Esophagus muscularis mucosa (tissue), 3 donors: ENCODE measurements around the gene FAM72D.
"Not testable (repeated sequence)": the region's sequence is repeated elsewhere in the genome, so short reads cannot be mapped to it uniquely, and the experiment has no call there.

ENCODE experiments used
- POLR2A ChIP-seq: fragments of 450-650 bp; IDR thresholded peaks from one replicate; pipeline ENCODE4 v1.6.1; 2017; ENCODE audit warnings: antibody characterized with exemption, moderate library complexity, mild to moderate bottlenecking, low read depth
- TF ChIP-seq, protein P1 (sequence below), 3 experiments: fragments of 200-600 bp in 2 of 3; fragments of 450-650 bp in 1 of 3; sonication (generic) in 2 of 3; IDR thresholded peaks; one replicate each; pipeline ENCODE4 v1.5.1; 2017 to 2019; ENCODE audit warnings: antibody characterized with exemption in 3 of 3, mild to moderate bottlenecking in 2 of 3, moderate library complexity in 1 of 3

DNA sequence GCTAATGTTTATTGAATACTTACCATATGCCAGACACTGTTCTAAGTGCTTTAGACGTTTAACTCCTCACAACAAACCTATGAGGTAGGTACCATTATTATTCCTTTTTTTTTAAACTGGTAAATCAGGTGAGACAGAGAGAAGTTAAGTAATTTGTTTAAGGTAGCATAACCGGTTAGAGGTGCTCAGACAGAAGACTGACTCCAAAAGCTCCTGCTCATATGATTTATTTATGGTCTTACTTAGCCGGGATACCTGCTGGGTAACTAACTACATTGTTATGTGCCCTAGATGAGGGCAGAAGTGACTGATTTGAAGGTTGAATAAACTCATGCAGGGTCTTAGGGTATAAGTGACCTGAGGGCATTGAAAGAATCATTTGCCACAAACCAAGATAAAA, 16.9 kb downstream of the FAM72D start:
- TF ChIP-seq POLR2A = not testable (repeated sequence)
- TF ChIP-seq, protein P1, sequence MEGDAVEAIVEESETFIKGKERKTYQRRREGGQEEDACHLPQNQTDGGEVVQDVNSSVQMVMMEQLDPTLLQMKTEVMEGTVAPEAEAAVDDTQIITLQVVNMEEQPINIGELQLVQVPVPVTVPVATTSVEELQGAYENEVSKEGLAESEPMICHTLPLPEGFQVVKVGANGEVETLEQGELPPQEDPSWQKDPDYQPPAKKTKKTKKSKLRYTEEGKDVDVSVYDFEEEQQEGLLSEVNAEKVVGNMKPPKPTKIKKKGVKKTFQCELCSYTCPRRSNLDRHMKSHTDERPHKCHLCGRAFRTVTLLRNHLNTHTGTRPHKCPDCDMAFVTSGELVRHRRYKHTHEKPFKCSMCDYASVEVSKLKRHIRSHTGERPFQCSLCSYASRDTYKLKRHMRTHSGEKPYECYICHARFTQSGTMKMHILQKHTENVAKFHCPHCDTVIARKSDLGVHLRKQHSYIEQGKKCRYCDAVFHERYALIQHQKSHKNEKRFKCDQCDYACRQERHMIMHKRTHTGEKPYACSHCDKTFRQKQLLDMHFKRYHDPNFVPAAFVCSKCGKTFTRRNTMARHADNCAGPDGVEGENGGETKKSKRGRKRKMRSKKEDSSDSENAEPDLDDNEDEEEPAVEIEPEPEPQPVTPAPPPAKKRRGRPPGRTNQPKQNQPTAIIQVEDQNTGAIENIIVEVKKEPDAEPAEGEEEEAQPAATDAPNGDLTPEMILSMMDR (IDR thresholded peaks at IDR 0.05) = not testable (repeated sequence)
